Measurements from ENCODE around the gene USP22. TPM values are rescaled to one million over a fixed set of nuclear protein-coding genes. Genes with fewer than 3 reads are reported as not detected.
"Not testable (repeated sequence)": the region's sequence is repeated elsewhere in the genome, so short reads cannot be mapped to it uniquely, and the experiment has no call there.

Gene USP22
- total and polyA plus RNA-seq, 4 donors, result 27.2 to 109 (median 58.1) TPM

- H3K9me3 ChIP-seq (ENCODE audit: control insufficient read depth in 4 of 4, low read length in 3 of 4), result no peaks in the 10 kb centered on the region
- peaks cover 0 to 2% (median 0%) of the 10 kb centered on the region in 4 donors for H3K27me3 ChIP-seq (ENCODE audit: control insufficient read depth in 4 of 4, insufficient read depth in 4 of 4, low read length in 3 of 4)
- TF ChIP-seq, protein P1, sequence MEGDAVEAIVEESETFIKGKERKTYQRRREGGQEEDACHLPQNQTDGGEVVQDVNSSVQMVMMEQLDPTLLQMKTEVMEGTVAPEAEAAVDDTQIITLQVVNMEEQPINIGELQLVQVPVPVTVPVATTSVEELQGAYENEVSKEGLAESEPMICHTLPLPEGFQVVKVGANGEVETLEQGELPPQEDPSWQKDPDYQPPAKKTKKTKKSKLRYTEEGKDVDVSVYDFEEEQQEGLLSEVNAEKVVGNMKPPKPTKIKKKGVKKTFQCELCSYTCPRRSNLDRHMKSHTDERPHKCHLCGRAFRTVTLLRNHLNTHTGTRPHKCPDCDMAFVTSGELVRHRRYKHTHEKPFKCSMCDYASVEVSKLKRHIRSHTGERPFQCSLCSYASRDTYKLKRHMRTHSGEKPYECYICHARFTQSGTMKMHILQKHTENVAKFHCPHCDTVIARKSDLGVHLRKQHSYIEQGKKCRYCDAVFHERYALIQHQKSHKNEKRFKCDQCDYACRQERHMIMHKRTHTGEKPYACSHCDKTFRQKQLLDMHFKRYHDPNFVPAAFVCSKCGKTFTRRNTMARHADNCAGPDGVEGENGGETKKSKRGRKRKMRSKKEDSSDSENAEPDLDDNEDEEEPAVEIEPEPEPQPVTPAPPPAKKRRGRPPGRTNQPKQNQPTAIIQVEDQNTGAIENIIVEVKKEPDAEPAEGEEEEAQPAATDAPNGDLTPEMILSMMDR (IDR thresholded peaks at IDR 0.05; ENCODE audit: low read depth, low read length, missing input control), result no peak
- TF ChIP-seq HNF4A (conservative IDR thresholded peaks at IDR 0.05) (no peak), FOXA2 (IDR thresholded peaks at IDR 0.05) (no peak), FOXA1 (IDR thresholded peaks at IDR 0.05) (no peak), ZBTB33 (IDR thresholded peaks at IDR 0.05) (no peak), RAD21 (IDR thresholded peaks at IDR 0.05) (no peak), EGR1 (IDR thresholded peaks at IDR 0.05; ENCODE audit: low read depth in 2 of 2) (no peak), GABPA (IDR thresholded peaks at IDR 0.05 in 1 of 2, conservative IDR thresholded peaks at IDR 0.05 in 1 of 2) (no peak), SP1 (IDR thresholded peaks at IDR 0.05) (no peak), RXRA (IDR thresholded peaks at IDR 0.05) (no peak), YY1 (IDR thresholded peaks at IDR 0.05) (no peak), NR2F2 (IDR thresholded peaks at IDR 0.05) (no peak), JUND (IDR thresholded peaks at IDR 0.05) (no peak), TAF1 (conservative IDR thresholded peaks at IDR 0.05) (no peak), HNF4G (IDR thresholded peaks at IDR 0.05) (no peak)
- TF ChIP-seq, protein P2, sequence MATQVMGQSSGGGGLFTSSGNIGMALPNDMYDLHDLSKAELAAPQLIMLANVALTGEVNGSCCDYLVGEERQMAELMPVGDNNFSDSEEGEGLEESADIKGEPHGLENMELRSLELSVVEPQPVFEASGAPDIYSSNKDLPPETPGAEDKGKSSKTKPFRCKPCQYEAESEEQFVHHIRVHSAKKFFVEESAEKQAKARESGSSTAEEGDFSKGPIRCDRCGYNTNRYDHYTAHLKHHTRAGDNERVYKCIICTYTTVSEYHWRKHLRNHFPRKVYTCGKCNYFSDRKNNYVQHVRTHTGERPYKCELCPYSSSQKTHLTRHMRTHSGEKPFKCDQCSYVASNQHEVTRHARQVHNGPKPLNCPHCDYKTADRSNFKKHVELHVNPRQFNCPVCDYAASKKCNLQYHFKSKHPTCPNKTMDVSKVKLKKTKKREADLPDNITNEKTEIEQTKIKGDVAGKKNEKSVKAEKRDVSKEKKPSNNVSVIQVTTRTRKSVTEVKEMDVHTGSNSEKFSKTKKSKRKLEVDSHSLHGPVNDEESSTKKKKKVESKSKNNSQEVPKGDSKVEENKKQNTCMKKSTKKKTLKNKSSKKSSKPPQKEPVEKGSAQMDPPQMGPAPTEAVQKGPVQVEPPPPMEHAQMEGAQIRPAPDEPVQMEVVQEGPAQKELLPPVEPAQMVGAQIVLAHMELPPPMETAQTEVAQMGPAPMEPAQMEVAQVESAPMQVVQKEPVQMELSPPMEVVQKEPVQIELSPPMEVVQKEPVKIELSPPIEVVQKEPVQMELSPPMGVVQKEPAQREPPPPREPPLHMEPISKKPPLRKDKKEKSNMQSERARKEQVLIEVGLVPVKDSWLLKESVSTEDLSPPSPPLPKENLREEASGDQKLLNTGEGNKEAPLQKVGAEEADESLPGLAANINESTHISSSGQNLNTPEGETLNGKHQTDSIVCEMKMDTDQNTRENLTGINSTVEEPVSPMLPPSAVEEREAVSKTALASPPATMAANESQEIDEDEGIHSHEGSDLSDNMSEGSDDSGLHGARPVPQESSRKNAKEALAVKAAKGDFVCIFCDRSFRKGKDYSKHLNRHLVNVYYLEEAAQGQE (IDR thresholded peaks at IDR 0.05), result no peak
- TF ChIP-seq, protein P3, sequence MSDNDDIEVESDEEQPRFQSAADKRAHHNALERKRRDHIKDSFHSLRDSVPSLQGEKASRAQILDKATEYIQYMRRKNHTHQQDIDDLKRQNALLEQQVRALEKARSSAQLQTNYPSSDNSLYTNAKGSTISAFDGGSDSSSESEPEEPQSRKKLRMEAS (IDR thresholded peaks at IDR 0.05), result no peak
- TF ChIP-seq, protein P4, sequence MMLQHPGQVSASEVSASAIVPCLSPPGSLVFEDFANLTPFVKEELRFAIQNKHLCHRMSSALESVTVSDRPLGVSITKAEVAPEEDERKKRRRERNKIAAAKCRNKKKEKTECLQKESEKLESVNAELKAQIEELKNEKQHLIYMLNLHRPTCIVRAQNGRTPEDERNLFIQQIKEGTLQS (IDR thresholded peaks at IDR 0.05), result no peak
- H3K4me3 ChIP-seq (ENCODE audit: low read depth in 1 of 3, low read length in 3 of 3), result no peak overlapping the region
- no peak overlapping the region for H3K27ac ChIP-seq (ENCODE audit: low read depth in 1 of 2, low read length in 2 of 2)
- WGBS, result 88% methylated on average over 5 of the region's 5 CpGs
- H3K9ac ChIP-seq (ENCODE audit: low read depth in 1 of 2, low read length in 2 of 2), result no peak overlapping the region
- no peak for DNase-seq (ENCODE audit: low spot score)
- no peaks in the 10 kb centered on the region for H3K36me3 ChIP-seq (ENCODE audit: control insufficient read depth in 4 of 4, insufficient read depth in 3 of 4, low read depth in 1 of 4, low read length in 3 of 4)
- no peaks in the 10 kb centered on the region for H3K4me1 ChIP-seq (ENCODE audit: control insufficient read depth in 4 of 4, insufficient read depth in 4 of 4, low read length in 3 of 4)
Observed at GRCh38 chr17:21058098-21058893, 15.5 kb upstream of the USP22 start.

- H3K9me3 ChIP-seq (ENCODE audit: control insufficient read depth in 4 of 4, low read length in 3 of 4); H3K4me1 ChIP-seq (ENCODE audit: control insufficient read depth in 4 of 4, insufficient read depth in 4 of 4, low read length in 3 of 4); H3K27ac ChIP-seq (ENCODE audit: low read depth in 1 of 2, low read length in 2 of 2); DNase-seq (ENCODE audit: low spot score); H3K27me3 ChIP-seq (ENCODE audit: control insufficient read depth in 4 of 4, insufficient read depth in 4 of 4, low read length in 3 of 4); H3K36me3 ChIP-seq (ENCODE audit: control insufficient read depth in 4 of 4, insufficient read depth in 3 of 4, low read depth in 1 of 4, low read length in 3 of 4); H3K9ac ChIP-seq (ENCODE audit: low read depth in 1 of 2, low read length in 2 of 2); H3K4me3 ChIP-seq (ENCODE audit: low read depth in 1 of 3, low read length in 3 of 3): not testable (repeated sequence)
- 93% methylated on average over 8 of the region's 8 CpGs for WGBS
Observed at GRCh38 chr17:21053056-21053455, 10.2 kb upstream of the USP22 start.

All from liver (tissue), 9 donors.